ENCODE measurements around the gene MINDY3.

MINDY3 gene

DNA sequence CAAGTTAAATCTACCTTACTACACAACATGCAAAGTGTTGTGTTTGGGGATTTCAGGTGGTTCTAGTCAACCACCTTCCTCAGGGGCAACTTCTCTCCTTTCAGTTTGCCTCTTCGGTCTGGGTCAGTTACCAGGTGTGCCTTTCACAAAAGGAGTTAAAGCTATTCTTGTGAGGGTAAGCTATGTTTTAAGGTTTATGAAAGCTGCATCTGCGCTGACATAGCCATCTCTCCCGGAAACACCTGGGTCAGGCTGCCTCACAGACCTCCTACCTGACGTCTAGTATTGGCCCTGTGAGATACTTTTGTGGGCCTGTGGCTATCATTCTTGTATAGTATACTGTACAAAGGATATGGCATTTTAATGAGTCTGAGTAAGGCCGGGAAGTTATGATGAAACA, 72.9 kb downstream of the MINDY3 start:
- DNase-seq (ENCODE audit: low read depth), result no peak
- no peak overlapping the region for H3K4me3 ChIP-seq (ENCODE audit: low read depth, low read length)
- in situ Hi-C loops (cut with HindIII; ENCODE audit: low sequenced_read_pairs), result no loop called here
- TF ChIP-seq, protein P1, sequence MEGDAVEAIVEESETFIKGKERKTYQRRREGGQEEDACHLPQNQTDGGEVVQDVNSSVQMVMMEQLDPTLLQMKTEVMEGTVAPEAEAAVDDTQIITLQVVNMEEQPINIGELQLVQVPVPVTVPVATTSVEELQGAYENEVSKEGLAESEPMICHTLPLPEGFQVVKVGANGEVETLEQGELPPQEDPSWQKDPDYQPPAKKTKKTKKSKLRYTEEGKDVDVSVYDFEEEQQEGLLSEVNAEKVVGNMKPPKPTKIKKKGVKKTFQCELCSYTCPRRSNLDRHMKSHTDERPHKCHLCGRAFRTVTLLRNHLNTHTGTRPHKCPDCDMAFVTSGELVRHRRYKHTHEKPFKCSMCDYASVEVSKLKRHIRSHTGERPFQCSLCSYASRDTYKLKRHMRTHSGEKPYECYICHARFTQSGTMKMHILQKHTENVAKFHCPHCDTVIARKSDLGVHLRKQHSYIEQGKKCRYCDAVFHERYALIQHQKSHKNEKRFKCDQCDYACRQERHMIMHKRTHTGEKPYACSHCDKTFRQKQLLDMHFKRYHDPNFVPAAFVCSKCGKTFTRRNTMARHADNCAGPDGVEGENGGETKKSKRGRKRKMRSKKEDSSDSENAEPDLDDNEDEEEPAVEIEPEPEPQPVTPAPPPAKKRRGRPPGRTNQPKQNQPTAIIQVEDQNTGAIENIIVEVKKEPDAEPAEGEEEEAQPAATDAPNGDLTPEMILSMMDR (IDR thresholded peaks at IDR 0.05; ENCODE audit: low read depth, low read length, missing control alignments), result no peak

DNA sequence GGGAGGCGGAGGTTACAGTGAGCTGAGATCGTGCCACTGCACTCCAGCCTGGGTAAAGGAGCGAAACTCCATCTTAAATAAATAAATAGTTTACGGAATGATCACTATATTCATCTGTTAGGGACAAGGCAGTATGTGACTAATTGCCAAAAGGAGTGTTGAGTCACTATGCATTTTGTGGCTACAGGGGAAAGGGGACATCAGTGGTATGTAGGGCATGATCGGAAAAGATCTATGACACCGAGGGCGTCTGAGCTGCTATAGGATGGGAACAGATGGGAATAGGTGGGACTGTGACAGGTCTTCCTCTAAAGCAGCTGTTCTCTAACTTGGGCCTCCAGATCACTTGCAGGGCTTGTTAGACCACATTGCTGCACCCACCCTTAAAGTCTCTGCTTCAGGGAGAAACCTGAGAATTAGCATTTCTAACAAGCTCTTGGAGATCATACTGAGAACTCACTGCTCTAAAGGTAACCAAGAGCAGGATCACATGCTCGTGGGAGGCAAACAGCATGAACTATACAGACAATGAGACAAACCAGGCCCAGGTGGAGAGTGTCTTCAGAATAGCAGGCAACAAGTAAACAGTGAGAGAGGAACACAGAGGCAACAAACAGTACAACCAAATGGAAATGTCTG, 75.5 kb downstream of the MINDY3 start:
- in situ Hi-C loops (cut with HindIII; ENCODE audit: low sequenced_read_pairs), result no loop called here
- no peak for DNase-seq (ENCODE audit: low read depth)
- H3K4me3 ChIP-seq (ENCODE audit: low read depth, low read length), result no peak overlapping the region
- TF ChIP-seq, protein P1 (IDR thresholded peaks at IDR 0.05; ENCODE audit: low read depth, low read length, missing control alignments), result no peak

DNA sequence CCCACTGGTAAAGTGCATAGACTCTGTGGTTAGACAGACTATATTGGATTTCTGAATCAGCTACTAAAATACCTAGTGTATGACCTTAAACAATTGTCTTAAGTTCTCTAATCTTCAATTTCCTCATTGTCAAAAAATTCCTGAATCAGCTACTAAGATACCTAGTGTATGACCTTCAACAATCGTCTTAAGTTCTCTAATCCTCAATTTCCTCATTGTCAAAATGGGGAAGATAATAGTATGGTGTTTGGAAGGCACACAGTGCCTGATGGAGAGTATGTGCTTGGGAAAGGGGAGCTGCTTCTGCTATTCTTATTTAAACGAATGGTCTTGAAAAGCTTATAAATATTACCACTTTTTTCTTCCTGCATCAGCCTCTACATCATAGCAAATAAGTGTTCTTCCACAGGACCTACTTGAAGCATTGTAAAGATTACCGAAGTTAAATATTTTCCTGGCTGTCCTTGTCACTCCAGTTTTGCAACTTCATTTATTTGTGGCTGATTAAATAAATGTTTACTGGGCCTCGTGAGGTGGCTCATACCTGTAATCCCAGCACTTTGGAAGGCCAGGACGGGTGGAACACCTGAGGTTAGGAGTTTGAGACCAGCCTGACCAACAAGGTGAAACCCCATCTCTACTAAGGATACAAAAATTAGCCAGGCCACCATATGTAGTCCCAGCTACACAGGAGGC, 76.2 kb downstream of the MINDY3 start:
- no peak overlapping the region for H3K4me3 ChIP-seq (ENCODE audit: low read depth, low read length)
- in situ Hi-C loops (cut with HindIII; ENCODE audit: low sequenced_read_pairs), result no loop called here
- DNase-seq (ENCODE audit: low read depth), result no peak
- TF ChIP-seq, protein P1 (IDR thresholded peaks at IDR 0.05; ENCODE audit: low read depth, low read length, missing control alignments), result no peak

DNA sequence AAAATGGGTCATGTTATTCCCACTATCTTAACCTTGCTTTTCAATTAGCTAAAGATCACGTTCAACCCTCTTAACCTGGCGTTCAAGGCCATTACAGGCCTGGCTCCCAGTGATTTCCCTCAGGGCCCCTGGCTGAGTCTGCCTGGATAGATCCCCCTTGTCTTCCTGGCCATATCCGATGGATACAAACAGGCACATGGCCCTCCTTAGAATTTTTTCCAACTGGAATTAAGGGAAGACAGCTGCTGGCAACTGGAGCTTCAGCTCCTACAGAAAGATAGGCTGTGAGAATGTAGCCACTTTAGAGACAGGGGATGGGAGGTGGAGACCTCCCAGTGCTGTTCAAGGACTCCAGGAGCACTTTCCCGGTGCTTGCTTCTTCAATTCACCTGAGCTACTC, 77.5 kb downstream of the MINDY3 start:
- H3K4me3 ChIP-seq (ENCODE audit: low read depth, low read length), result no peak overlapping the region
- TF ChIP-seq, protein P1 (IDR thresholded peaks at IDR 0.05; ENCODE audit: low read depth, low read length, missing control alignments), result no peak
- DNase-seq (ENCODE audit: low read depth), result no peak
- in situ Hi-C loops (cut with HindIII; ENCODE audit: low sequenced_read_pairs), result no loop called here

DNA sequence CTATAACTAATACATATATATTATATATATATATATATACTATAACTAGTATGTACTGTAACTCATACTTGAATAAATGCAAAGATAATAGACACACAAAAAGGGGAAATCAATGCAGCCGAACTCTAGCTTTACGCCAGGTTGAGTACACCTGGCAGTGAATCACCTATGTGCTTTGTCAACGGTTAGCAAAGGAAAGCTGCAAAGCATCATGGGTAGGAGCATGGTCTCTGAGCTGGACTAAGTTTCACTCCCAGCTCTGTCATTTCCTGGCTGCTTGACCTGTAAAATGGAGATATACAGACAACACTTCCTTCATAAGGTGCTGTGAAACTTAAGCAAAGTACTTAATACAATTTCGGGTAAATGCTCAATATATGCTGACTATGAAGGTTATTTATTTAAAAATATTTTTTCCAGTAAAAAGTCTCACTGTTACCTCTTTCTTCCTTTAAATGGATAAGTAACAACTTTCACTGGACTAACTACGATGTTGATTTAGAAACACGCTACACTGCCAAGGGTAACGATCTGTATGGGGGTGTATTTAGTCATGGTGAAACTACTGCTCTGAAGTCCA, 78.8 kb downstream of the MINDY3 start:
- TF ChIP-seq, protein P1 (IDR thresholded peaks at IDR 0.05; ENCODE audit: low read depth, low read length, missing control alignments), result no peak
- H3K4me3 ChIP-seq (ENCODE audit: low read depth, low read length), result no peak overlapping the region
- in situ Hi-C loops (cut with HindIII; ENCODE audit: low sequenced_read_pairs), result no loop called here
- no peak for DNase-seq (ENCODE audit: low read depth)

DNA sequence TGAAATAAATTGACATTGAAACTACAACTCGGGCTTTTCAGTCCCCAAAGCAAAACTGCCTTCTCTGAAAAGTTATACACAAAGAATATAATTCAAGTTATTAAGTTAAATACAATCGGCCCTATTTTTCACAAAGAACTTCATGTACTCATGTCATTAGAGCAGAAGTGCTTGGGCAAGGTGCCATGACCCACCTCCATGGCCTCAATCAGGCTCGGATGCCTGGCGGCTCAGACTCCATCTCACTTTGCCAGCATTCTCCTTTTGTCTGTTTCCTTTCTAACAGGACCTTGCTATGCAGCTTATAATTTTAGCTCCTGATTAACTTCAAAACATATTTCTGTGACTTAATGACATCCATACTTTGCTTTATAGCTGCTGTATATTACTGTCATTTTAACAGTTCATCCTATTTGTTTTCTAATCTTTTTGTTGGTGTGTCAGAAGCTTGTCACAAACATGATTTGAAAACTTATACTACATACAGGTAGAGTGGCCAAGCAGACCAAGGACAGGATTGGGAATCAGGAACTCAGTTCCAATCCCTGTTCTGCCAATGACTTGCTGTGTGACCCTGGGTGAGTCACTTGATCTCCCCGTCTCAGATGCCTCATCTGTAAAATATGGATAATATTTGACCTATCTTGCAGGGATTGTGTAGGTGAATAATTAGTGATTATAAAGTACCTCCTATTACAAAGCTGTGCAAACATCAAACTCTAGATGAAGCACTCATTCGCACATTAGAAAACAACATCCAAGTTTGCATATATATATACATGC, 79.8 kb downstream of the MINDY3 start:
- no peak overlapping the region for H3K4me3 ChIP-seq (ENCODE audit: low read depth, low read length)
- TF ChIP-seq, protein P1 (IDR thresholded peaks at IDR 0.05; ENCODE audit: low read depth, low read length, missing control alignments), result no peak
- DNase-seq (ENCODE audit: low read depth), result no peak
- in situ Hi-C loops (cut with HindIII; ENCODE audit: low sequenced_read_pairs), result no loop called here
